ENCODE results near the gene PLEKHG3.

PLEKHG3 gene

DNA sequence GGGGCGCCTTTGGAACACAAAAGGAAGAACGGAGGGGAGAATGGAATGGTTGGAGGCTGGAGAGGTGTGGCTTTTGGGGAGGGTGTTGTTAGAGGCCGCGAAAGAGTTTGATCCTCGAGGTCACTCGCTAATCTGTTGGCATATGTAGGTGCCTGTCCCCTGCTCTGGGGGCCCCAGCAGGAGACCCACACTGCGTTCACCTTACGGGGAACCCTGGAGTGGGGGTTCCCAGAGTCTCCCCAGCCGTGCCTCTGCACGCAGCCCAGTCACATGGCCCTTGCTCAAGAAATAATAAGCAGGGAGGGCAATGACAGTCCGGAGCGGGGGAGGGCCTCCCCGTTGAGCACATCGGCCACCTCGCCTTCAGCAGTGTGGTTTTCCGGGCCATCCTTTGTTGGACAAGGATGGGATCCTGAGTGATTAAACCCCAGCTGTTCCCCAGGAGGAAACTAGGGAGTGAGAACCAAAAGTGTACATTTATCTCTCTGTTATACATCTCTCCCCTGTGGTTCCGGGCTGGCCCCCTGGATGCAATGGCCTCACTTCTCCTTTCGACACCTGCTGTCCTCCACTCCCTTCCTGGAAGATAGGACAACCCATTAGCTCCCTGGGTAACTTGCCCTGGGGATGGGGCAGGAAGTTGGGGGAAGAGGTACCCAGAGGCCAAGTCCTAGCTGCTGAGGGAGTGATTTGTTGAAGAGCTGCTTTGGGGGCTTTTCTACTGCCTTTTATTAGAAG is 1.3 kb downstream of the PLEKHG3 start:
- Histone ChIP-seq H3K4me1 (peaks cover 53% of the 10 kb centered on the region), H3K9me3 (ENCODE audit: control insufficient read depth, low read length) (no peaks in the 10 kb centered on the region), H3K27me3 (ENCODE audit: control insufficient read depth, insufficient read depth, low read length) (no peaks in the 10 kb centered on the region), H3K36me3 (ENCODE audit: control insufficient read depth, insufficient read depth, low read length) (no peaks in the 10 kb centered on the region), H3K27ac (peak overlapping the region; percentile 83), H3K4me3 (ENCODE audit: low read depth, low read length) (peak overlapping the region; percentile 74), H3K79me2 (peaks cover 19% of the 10 kb centered on the region), H3K9ac (peak overlapping the region; percentile 90), H3K4me2 (ENCODE audit: low read length) (peak overlapping the region; percentile 97), H2AFZ (peak overlapping the region; percentile 96)
- no peak for TF ChIP-seq CTCF (IDR thresholded peaks at IDR 0.05)

DNA sequence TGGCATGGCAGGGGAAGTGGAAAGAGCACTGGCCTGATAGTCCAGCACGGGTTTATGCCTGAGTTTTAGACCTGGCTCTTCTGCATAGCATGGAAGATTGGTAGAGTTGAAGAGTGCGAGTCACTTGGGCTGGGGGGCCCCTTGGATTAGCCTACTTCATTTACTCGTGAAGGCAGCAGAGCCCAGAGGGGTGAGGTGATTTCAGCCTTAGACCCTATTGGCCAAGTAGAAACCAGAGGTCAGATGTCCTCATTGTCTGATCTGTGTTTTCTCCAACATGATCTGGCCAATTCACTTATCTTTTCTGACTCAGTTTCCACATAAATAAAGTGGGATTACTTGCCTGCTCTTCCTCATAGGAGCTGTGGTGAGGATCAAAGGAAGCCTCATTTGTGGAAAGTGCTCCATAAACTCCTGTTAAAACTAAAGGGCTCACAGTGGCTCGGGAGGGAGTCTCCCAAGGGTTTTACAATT is 1.9 kb downstream of the PLEKHG3 start:
- Histone ChIP-seq H3K9ac (no peak overlapping the region), H3K9me3 (ENCODE audit: control insufficient read depth, low read length) (no peaks in the 10 kb centered on the region), H3K27ac (peak overlapping the region; percentile 83), H3K4me1 (peaks cover 53% of the 10 kb centered on the region), H3K79me2 (peaks cover 23% of the 10 kb centered on the region), H3K27me3 (ENCODE audit: control insufficient read depth, insufficient read depth, low read length) (no peaks in the 10 kb centered on the region), H2AFZ (peak overlapping the region; percentile 96), H3K36me3 (ENCODE audit: control insufficient read depth, insufficient read depth, low read length) (no peaks in the 10 kb centered on the region), H3K4me2 (ENCODE audit: low read length) (no peak overlapping the region), H3K4me3 (ENCODE audit: low read depth, low read length) (peak overlapping the region; percentile 74)
- no peak for TF ChIP-seq CTCF (IDR thresholded peaks at IDR 0.05)

DNA sequence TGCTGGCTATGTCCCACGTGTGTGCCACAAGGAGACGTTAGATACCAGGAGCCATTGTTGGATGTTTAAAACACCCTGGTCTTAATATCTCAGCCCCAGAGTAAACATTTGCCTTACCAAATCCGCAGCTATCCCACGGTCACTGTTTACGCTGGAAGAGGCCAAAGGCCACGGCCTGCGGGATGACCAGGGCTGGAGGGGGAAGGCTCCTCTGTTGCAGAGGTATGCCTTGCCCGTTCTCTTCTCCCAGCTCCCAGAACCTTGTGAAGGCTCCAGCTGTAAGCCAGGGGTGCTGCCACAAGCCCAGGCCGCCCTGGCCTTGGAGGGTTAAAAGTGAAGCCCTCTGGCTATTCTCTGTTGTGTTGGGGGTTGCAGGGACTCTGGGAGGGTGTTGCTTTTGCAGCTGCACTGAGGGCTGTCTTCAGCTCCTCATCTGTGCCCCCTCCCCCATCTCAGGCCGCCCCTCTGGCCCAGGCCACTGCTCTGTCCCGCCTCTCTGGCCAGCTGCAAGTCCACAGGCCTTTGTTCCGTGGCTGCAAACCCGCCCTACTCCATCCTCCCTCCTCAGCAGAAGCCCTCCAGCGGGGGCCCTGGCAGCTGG is 2.5 kb downstream of the PLEKHG3 start:
- Histone ChIP-seq H3K9me3 (ENCODE audit: control insufficient read depth, low read length) (no peaks in the 10 kb centered on the region), H3K36me3 (ENCODE audit: control insufficient read depth, insufficient read depth, low read length) (no peaks in the 10 kb centered on the region), H3K4me1 (peaks cover 50% of the 10 kb centered on the region), H3K4me3 (ENCODE audit: low read depth, low read length) (no peak overlapping the region), H3K79me2 (peaks cover 27% of the 10 kb centered on the region), H3K27ac (peak overlapping the region; percentile 83), H3K27me3 (ENCODE audit: control insufficient read depth, insufficient read depth, low read length) (no peaks in the 10 kb centered on the region), H2AFZ (no peak overlapping the region), H3K9ac (no peak overlapping the region), H3K4me2 (ENCODE audit: low read length) (no peak overlapping the region)
- TF ChIP-seq CTCF (IDR thresholded peaks at IDR 0.05) = no peak

GRCh38 chr14:64707661-64708060 is 3.4 kb downstream of the PLEKHG3 start:
- Histone ChIP-seq H3K4me1 (peaks cover 47% of the 10 kb centered on the region), H3K27ac (peak overlapping the region; percentile 83), H3K9ac (no peak overlapping the region), H3K36me3 (ENCODE audit: control insufficient read depth, insufficient read depth, low read length) (no peaks in the 10 kb centered on the region), H3K4me2 (ENCODE audit: low read length) (no peak overlapping the region), H3K27me3 (ENCODE audit: control insufficient read depth, insufficient read depth, low read length) (no peaks in the 10 kb centered on the region), H2AFZ (no peak overlapping the region), H3K79me2 (peaks cover 35% of the 10 kb centered on the region), H3K4me3 (ENCODE audit: low read depth, low read length) (no peak overlapping the region), H3K9me3 (ENCODE audit: control insufficient read depth, low read length) (no peaks in the 10 kb centered on the region)
- TF ChIP-seq CTCF (IDR thresholded peaks at IDR 0.05) = no peak

Data from parathyroid adenoma (tissue), 2 donors.